GM12892 (cell line): Measurements from ENCODE around the gene SULT1A4.
"Not testable (repeated sequence)": the region's sequence is repeated elsewhere in the genome, so short reads cannot be mapped to it uniquely, and the experiment has no call there.

Source experiments
- POLR2A ChIP-seq: IDR thresholded peaks from 2 replicates; pipeline ENCODE4 v1.6.1; 2011; ENCODE audit warnings: low read depth, low read length, control low read depth
- POLR2AphosphoS5 ChIP-seq: IDR thresholded peaks from 2 replicates; pipeline ENCODE4 v1.6.1; 2011; ENCODE audit warnings: low read depth, low read length, control low read depth
- TAF1 ChIP-seq: IDR thresholded peaks from 2 replicates; pipeline ENCODE4 v1.6.1; 2011; ENCODE audit warnings: low read depth, mild to moderate bottlenecking, control low read depth, low read length, borderline replicate concordance

GRCh38 chr16:29453754-29454153 lies 6.0 kb upstream of the SULT1A4 start:
- not testable (repeated sequence) for TF ChIP-seq POLR2A, POLR2AphosphoS5, TAF1
